GM19372 (cell line): ENCODE measurements around the gene WBP4.
"Not testable (repeated sequence)": the region's sequence is repeated elsewhere in the genome, so short reads cannot be mapped to it uniquely, and the experiment has no call there.

Source experiments
- ATAC-seq: cut with Tn5 transposase; IDR thresholded peaks from one replicate; pipeline ENCODE4 v1.9.1; 2021; ENCODE audit warnings: mild to moderate bottlenecking, low read depth, moderate library complexity; ENCODE audit not compliant: unreplicated experiment

Gene WBP4

DNA sequence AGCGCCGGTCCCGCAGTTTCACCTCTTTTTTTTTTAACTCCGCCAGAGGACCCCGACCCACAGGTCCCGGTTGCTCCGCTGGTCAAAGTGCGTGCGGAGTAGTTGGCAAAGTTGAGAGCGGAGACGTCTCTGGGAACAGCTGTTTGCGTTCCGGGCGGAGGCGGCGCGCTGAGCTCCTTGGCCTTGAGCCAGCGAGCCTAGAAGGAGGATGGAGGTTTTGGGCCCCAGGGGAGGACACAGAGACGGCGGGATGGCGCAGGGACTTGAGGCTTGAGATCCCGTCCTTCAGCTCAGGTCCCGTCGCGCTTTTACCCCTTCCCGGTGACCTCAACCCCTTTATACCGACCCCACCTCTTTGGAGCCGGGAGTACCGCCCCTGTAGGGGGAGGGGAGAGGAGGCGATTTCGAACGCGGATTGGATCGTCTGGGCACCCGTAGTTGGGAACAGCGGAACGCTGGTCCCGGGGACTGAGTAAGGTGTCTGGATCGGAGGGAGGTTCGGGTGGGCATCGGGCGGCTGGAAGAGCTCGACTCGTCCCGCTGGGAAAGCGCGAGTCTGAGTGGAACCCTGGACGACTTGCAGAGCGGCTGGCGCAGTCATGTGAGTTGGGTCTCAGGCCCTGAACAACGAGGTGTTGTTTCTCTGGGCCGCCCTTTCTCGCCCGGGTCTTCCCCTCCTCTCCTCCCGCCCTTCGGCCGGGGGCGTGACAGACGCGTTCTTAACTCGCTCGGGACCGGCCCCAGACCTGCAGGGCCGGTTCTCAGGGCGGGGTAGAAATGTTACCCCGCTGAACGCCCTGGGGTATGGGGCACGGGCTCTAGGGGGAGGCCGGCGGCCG lies at the start of gene WBP4:
Gene WBP4 (plus strand): TSS at position 435 of the 839 bp plus-strand sequence. CDS start 165 bp downstream, at position 600.
- peak; percentile 71 for ATAC-seq

GRCh38 chr13:41012536-41012935 lies 48.8 kb upstream of the WBP4 start:
- ATAC-seq: no peak

DNA sequence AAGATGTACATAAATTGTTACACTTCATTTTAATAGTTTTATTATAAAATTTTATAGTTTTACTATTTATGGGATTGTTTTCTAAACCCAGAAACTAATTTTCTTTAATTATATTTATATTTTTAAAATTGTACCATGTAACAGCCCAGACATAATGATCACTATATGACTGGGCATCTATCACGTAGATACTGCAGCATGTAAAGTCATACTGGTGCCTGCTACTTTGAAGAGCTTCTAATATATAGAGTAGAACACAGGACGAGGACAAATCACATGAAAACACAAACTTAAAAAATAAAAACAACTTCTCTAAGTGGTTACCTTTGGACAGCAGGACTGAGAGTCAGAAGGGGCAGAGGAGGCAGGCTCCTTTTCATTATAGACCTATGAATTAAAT lies 47.5 kb upstream of the WBP4 start:
- ATAC-seq: no peak

GRCh38 chr13:41015920-41016319 lies 45.4 kb upstream of the WBP4 start:
- ATAC-seq: no peak

DNA sequence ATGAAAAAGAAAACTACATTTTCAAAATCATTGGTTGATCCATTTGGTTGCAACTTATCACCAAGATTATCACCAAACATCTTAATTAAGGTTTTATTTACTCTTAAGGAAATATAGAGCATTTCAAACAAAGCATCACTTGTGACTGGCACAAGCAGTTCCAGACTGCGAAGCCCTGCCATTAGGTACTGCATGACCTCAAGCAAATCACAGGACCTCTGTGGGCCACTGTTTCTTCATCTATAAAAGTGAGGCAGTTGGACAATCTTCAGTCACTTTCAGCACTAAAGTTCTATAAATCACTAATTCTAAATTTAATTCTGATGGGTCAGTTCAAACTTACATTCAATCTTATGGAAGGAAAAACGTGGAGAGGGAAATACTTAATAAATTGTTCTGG lies 44.1 kb upstream of the WBP4 start:
- ATAC-seq: no peak

- ATAC-seq: no peak
These were observed 43.3 kb upstream of the WBP4 start for GRCh38 chr13:41017817-41018601.

DNA sequence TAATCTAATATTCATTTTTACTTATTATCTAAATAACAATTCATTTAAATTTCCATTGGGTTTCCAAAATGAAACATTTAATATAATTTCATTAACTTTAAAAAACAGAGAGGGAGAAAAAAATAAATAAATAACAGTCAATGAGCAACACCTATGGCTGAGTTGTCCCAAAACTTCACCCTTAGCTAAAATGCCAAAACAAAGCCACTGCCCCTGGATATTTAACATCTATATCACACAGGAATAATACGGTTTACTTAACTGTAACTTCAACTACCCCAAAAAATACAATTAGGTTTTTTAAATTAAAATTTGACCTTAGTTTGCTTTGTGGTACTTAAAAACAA lies 42.7 kb upstream of the WBP4 start:
- ATAC-seq: no peak

DNA sequence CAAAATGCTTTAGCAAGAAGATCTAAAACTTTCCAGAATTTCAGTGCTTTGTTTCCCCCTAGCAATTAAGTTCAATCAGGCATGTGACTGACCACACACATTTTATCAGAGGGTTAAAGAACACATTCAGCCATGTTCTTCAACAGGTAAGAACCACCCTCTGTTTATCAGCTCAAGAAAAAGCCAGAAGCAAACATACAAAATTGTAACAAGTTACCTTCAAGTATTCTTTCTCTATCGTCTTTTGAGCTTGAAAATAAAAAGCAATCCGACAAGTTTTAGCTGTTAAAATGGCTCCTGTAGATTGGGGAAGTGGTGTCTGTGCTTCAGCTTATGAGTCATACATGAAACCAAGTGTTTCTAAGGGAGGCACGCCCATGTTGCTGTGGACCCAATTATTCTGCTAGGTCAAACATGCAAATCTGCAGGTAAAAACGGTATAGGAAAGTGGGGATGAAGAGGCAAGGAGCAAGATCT lies 42.3 kb upstream of the WBP4 start, which contains the start of gene ELF1:
Gene ELF1 (minus strand): TSS at position 306 of the 477 bp plus-strand sequence. CDS start 37,262 bp downstream, outside the sequence.
- ATAC-seq: peak; percentile 92

GRCh38 chr13:41019578-41020347 lies 41.5 kb upstream of the WBP4 start:
- peak; percentile 45 for ATAC-seq

DNA sequence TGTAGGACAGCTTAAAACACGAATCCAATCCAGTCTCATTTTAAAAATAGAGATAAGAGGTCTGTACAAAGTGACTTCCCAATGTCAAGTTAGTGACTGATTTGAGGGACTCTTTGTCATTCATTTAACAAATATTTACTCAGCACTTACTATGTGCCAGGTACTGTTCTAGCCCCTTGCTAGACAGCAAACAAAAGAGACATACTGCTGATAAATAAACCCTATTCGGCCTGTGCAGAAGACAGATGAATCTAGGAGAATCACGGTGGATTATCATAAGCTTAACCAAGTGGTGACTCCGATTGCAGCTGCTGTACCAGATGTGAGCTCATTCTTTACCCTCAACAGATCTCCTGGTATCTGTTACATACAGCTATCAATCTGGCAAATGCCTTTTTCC lies 35.8 kb upstream of the WBP4 start:
- ATAC-seq: no peak

GRCh38 chr13:41026788-41027187 lies 34.5 kb upstream of the WBP4 start:
- ATAC-seq: no peak

- ATAC-seq: no peak
These were observed 33.3 kb upstream of the WBP4 start for GRCh38 chr13:41028051-41028450.

GRCh38 chr13:41029629-41030028 lies 31.7 kb upstream of the WBP4 start:
- ATAC-seq: no peak

DNA sequence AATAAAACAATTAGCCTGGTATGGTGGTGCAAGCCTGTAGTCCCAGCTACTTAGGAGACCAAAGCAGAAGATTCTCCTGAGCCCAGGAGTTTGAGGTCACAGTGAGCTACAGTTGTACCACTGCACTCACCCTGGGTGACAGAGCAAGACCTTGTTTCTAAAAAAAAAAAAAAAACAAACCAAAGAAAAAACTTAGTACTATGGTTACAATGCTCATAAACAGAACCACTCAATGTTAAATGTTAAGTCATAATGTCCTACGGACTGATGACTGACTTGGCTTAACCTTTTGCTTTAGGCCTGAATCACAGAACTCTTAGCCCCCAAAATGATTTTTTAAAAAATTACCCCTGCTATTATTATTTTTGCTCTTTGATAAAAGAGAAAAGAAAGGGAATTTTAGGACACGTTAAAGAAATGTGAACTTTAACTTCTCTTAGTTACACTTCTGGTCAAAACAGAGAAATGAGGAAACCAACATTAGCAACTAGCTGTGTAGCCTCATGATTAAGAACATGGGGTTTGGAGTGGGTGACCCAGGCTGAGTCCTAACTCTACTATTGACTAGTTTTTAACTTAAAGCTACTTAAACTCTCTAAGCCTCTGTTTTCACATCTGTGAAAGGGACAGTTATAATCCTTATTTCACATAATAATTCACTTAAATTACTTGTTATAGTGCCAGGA lies 28.5 kb upstream of the WBP4 start:
- no peak for ATAC-seq

GRCh38 chr13:41034382-41034781 lies 26.9 kb upstream of the WBP4 start:
- ATAC-seq: no peak

GRCh38 chr13:41034881-41035280 lies 26.4 kb upstream of the WBP4 start:
- no peak for ATAC-seq

DNA sequence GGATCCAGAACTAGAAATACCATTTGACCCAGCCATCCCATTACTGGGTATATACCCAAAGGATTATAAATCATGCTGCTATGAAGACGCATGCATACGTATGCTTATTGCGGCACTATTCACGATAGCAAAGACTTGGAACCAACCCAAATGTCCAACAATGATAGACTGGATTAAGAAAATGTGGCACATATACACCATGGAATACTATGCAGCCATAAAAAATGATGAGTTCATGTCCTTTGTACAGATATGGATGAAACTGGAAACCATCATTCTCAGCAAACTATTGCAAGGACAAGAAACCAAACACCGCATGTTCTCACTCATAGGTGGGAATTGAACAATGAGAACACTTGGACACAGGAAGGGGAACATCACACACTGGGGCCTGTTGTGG lies 24.8 kb upstream of the WBP4 start:
- ATAC-seq: not testable (repeated sequence)

GRCh38 chr13:41039746-41040145 lies 21.6 kb upstream of the WBP4 start:
- no peak for ATAC-seq

DNA sequence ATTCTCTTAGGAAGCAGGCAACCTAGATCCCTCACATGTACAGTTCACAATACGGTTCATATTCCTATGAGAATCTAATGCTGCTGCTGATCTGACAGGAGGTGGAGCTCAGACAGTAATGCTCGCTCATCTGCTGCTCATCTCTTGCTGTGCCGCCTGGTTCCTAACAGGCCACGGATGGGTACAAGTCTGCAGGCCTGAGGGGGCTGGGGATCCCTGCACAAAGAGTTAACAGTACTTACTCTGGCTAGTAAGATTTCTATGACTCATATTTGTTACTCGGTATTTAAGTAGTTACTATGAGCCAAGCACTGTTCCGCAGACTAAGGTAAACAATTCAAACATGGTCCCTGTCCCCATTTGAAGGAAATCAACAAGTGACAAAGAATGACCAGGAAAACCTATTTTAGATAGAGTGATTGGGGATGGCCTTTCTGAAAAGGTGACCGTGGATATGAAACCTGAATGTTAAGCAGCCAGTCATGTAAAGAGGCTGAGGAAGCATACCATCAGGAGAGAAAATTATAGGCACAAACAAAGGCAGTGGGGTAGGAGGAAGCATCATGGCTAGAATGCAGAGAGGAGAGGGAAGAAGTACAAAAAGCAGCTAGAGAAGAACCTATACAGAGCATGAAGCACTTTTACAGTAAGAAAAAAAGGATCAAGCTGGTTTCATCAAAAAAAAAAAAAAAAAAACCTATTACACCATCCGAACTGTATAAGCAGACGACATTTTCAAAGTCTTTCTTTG lies 20.6 kb upstream of the WBP4 start:
- ATAC-seq: no peak
